GM19438 (cell line): Measurements from ENCODE around the gene NR6A1.

ENCODE experiments used
- ATAC-seq: cut with Tn5 transposase; IDR thresholded peaks from one replicate; pipeline ENCODE4 v1.9.1; 2021; ENCODE audit warnings: low read depth; ENCODE audit not compliant: unreplicated experiment

Gene NR6A1

DNA sequence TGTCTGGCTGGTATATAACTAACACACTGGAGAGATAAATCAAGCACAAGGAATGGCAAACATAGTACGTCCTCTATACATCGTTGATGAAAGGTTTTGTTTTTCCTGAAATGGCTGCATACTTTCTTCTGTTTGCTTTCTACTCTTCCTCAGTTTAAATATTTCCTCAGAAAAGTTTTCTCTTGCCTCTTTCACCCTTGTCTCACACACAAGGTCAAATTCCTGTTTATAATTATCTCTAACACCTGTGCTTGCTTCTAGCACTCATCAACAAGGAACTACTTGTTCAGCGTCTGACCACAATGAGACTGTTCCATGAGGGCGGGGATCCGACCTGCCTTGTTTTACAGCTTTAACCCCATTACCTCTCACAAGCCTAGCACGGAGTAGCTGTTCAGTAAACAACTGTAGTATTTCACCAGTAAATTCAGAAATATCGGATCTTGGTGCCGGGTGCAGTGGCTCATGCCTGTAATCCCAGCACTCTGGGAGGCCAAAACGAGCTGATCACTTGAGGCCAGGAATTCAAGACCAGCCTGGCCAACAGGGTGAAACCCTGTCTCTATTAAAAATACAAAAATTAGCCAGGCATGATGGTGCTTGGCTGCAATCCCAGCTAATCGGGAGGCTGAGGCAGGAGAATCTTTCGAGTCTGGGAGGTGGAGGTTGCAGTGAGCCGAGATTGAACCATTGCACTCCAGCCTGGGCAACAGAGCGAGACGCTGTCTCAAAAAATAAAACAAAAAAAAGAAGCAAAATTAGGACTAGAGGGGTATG lies 37.0 kb downstream of the NR6A1 start:
- no peak for ATAC-seq

- no peak for ATAC-seq
Observed at GRCh38 chr9:124730772-124731171, 40.3 kb downstream of the NR6A1 start.

DNA sequence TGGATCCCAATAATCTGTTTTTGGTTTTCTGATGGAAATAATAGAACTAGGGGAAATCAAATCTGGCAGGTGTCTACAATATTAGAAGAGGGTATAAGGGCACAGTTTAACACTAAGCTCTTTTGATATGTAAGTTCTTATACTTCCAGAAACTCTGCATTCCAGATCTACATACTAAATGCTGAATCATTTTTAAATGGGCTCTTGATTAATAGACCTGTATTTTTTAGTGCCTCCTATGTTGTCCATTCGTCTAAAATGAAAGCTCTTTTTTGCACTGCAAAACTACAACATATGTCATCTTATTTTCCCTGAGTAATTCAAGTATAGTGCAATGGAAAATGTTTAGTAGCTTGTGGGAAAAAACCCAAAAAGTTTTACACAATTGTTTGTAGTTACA lies 44.2 kb downstream of the NR6A1 start:
- ATAC-seq, result no peak

DNA sequence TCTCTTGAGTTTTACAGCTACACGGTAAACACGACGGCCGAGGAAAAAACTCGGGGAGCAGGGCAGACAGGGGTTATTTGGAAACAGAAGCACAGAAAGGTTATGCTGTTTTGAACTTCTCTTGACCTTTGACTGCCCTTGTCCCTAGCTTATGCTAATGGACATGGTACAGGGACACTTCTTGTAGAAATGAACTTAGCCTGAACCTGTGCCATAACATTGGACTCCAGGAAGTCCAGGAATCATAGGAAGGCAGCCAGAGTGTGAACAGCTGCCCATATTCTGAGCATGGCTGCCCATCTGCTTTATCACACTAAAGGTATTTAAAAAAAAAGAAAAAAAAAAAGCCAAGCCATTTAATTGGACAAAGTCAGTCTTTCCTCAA lies 46.1 kb downstream of the NR6A1 start:
- ATAC-seq, result no peak

DNA sequence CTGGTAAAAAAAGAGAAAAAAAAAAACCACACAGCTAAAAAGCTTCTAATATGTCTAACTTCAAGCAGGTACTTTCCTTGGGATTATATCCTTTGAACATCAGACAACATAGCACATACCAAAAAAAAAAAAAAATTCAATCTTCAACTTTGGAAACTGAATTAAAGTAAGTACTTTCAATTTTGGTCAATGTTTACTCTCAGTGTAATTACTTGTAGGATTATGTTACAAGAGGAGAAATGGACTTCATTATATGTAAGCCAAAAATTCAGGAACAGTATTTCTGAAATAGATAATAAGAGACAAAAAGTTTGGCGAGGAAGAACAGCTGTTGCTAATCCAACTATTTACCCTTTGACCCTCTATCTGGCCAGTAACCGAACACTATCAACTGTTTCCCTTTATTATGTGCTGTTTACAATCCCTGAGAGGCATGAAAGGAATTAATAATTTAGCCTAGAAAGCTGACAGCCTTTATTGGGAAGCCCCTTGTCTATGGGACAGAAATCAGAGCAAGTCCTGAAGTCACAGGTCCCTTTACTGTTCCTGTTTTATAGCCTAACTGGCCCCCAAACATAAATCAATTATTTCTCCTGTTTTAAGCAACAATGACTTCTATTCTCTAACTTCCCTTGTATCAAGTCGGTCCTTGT lies 46.6 kb downstream of the NR6A1 start:
- no peak for ATAC-seq

DNA sequence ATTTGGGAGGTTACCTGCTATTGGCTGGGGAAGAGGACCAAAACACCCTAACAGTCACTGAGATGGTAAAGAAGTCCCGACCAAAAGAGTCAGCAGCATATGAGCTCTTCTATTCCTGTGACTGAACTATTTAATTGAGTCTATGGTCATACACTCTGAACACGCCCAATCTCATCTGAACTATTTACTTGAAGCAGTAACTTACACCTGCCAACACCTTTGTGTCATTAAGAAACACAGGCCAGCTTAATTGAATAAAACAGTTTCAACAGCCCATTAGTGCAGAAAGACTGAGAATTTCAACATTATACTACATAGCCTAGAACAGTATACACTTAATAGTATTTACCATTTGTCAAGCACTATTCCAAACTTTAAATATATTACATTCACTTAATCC lies 47.8 kb downstream of the NR6A1 start:
- no peak for ATAC-seq

DNA sequence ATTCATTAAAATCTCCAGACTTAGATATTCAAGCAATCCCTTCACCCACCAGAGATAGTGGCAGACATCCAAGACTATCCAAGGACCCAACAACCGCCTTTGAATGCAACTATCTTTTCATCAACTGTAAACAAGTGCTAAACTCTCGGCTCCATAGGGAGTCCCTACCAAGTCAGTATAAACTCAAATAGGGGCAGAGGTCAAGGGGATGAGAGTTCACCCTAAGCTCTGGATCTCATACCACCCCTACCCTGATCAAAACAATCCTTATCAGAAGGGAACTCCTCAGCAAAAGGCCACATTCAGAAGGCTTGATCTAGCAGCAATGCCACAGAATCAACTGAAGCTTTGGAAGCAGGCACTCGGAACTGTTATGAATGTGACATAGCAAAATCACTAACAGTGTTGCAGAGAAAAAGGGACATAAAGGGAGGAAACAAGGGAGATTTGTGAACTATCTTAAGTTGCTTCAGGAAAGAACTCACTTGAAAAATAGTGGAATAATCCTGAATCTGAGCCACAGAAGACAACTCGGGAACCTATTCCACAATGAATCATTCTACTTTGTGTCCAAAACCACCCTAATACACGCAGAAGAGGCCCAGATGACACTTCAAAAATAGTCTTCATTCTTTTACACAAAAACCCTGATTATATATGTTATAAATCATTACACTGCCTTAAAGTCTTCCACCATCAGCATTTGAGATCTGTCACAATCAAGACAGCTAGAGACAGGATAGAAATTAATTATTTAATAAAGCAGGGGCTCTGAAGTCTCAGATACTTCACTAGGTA lies 49.8 kb downstream of the NR6A1 start:
- no peak for ATAC-seq

GRCh38 chr9:124720429-124721108 lies 50.5 kb downstream of the NR6A1 start:
- no peak for ATAC-seq

- no peak for ATAC-seq
Observed at GRCh38 chr9:124718928-124719327, 52.2 kb downstream of the NR6A1 start.

GRCh38 chr9:124717597-124717996 lies 53.5 kb downstream of the NR6A1 start:
- ATAC-seq, result no peak

- no peak for ATAC-seq
Observed at GRCh38 chr9:124716808-124717207, 54.3 kb downstream of the NR6A1 start.

GRCh38 chr9:124710766-124711165 lies 60.3 kb downstream of the NR6A1 start:
- no peak for ATAC-seq

DNA sequence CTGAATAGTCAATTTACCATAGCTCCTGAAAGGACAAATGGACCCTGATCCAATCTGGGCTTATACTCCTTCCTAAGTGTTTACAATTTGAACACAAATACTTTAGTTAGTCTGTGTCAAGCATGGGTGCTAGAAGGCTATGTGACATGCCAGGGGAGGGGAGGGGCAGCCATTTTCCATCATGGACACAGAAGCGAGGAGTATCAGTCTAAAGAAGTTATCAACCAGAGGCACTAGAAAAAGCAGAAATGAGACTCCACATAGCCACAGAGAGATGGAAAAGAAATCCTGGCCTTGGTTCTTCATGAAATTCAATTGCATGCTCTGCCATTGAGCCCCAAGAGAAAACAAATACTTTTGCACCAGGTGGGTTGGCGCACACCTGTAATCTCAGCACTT lies 61.8 kb downstream of the NR6A1 start:
- no peak for ATAC-seq

GRCh38 chr9:124708633-124709291 lies 62.3 kb downstream of the NR6A1 start:
- no peak for ATAC-seq

DNA sequence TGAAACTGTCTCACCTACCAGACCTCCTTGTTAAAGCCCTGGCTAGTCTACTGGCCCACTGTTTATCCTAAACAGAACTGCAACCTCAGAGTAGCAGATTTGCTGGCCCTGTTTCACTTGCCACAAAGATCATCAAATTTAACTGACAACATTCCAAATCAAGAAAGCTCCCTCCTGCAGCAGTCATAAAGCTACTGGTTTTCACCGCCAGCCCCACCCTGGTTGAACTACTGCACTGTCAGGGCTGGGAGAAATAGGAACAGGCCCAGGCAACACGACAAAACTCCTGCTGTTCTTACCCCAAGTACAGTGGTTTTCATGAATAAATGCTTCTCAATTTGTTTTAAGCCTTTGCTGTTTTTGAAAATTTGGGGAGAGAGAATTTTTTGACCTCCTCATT lies 63.0 kb downstream of the NR6A1 start:
- no peak for ATAC-seq

DNA sequence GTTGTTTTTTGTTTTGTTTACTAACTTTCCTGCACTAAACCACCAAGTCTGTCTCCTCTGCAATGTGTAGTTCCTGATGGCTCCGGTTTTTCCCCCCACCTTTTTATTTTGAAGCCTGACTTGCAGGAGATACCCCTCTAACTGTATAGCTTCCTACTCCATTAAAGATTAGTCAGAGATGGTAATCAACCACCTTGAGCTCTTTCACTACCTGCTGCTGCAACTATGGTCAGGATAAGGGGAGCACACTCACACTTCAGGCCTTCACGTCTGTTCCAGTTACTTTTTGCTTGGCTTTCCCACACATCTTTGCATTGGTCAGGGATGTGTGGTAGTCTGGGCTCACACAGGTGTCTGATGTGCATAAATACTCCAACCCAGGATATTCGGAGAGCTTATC lies 63.4 kb downstream of the NR6A1 start:
- ATAC-seq, result no peak

DNA sequence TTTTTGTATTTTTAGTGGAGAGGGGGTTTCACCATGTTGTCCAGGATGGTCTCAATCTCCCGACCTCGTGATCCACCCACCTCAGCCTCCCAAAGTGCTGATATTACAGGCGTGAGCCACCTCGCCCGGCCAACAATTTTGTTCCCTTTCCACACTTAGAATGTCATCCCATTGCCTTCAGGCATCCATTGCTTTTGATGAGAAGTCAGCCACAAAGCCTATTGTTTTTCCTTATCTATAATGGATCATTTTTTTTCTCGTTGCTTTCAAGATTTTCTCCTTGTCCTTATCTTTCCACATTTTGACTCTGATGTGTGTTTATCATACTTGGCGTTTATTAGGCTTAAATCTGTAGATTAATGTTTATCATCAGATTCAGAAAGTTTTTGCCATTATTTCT lies 64.4 kb downstream of the NR6A1 start:
- ATAC-seq, result no peak

- no peak for ATAC-seq
Observed at GRCh38 chr9:124699575-124699974, 71.5 kb downstream of the NR6A1 start.

DNA sequence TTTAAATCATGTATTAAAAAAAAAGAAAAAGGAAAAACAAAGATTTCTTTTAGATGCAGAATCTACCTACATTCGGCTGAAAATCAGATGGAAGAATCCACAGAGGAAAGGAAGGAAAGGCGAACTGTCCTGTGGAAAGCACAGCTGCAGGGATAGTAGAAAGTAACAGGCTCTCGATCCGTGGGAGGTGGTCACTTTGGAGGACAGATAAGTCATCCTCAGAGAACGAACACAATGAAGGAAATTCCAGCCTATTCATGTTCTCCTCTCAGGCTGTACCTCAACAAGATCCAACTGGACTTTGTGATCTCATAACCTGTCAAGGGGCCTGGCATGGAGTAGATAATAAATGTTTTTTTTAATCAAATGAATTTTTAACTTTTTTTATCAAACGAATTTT lies 72.8 kb downstream of the NR6A1 start:
- ATAC-seq, result no peak
